GM11168 (cell line): ENCODE results near the gene PIGA.

Source experiments
- in situ Hi-C: fragments of 300-500 bp; cut with MboI; formaldehyde crosslinking; loops from one replicate; pipeline ENCODE4 v1.12.0; 2022; ENCODE audit warnings: low sequenced_read_pairs; ENCODE audit not compliant: unreplicated experiment

PIGA gene, protein sequence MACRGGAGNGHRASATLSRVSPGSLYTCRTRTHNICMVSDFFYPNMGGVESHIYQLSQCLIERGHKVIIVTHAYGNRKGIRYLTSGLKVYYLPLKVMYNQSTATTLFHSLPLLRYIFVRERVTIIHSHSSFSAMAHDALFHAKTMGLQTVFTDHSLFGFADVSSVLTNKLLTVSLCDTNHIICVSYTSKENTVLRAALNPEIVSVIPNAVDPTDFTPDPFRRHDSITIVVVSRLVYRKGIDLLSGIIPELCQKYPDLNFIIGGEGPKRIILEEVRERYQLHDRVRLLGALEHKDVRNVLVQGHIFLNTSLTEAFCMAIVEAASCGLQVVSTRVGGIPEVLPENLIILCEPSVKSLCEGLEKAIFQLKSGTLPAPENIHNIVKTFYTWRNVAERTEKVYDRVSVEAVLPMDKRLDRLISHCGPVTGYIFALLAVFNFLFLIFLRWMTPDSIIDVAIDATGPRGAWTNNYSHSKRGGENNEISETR

DNA sequence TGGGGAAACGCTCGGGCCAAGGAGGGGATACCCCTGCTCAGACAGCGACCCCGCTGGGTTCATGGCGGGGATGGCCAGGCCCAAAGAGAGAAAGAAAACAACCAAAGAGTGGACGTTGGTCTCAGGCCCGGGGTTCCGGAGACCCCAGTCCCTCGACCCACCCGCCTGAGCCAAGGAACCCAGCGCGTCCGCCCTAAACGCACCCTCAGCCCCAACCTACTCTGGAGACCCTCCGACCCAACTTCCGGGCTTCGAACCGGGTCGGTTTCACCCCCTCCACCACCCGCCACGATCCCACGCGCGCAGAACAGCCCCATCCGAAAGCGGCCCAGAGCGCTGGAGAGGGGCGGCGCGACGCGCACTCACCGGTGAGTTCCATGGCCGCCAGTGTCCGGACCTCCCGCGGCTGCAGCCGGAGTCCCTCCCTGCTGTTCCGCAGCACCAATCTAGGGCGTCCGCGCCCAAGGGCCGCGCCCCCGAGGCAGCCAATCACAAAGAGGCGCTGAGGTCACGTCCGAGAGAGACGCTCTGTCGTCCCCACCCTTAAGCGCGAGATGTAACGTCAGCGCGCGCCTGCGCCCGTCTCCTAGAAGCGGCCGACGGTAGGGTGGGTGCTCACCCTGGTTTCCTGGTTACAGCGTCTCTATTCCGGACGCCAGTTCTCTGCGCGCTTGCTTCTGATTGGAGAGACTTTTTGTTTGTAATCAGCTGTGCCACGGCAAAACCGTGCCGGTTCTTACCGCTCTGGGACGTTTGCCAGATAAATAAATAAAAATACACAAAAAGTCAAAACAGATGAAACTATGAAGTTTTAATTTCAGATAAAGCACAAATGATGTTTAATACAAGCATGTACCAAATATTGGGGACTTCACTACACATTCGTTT is at the start of gene PIGA:
Gene PIGA, minus strand, starts transcription at position 389 of the 888 bp plus-strand sequence. CDS start 3,593 bp downstream, outside the sequence.
- in situ Hi-C loops: no loop called here

DNA sequence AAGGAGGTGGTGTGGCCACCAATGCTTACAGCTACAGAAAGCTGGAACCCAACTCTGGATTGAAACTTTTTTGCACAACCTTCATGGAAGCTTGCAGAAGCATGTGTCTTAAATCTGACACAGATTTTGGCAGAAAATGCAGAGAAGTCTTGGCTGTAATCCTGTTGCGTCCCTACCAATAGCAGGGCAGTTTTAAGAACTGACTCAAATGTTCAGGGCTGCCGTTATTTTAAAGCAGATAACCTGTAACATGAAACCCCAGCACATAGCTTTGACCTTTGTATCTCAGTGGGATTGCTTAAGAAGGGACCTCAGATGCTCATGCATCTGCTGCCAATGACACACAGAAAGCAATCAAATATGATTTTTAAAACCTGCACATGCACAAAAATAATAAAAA is 49.0 kb upstream of the PIGA start, which contains the start of gene VEGFD:
Gene VEGFD, minus strand, starts transcription at position 110 of the 400 bp plus-strand sequence. CDS start 467 bp downstream, outside the sequence.
- in situ Hi-C loops: no loop called here

DNA sequence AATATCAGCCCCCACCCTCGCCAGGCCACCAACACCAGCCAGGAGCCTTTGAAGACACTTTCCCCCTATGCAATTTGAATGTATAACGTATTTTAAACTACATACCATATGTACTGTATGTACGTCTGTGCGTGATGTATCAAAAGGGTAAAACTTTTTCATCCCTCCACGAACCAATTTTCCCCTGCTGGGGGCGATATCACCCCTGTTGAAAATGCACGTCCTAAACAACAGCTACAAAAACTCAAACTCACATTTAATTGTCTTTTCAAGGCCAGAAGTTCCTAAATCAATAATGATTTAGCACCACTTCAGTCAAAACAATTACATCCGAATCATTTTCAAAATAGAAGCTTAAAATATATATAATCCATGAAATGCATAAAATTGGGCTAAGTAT is 47.5 kb upstream of the PIGA start:
- in situ Hi-C loops: no loop called here

DNA sequence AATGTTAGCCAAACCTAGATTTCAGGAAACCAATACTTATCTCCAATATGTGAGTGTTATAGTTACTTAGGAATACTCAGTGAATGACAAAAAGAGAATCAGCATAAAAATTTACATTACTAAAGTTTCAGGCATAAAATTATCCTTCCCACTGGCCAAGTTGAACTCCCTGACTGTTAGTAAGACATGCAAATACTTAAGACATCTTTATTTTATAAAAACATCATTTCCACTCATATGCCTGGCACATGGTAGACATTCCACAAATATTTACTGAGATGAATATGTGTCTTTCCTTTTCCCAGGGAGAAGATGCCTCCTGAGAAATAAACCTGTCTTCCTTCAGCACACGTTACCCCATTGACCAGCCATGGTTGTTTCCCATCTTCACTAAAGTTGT is 41.6 kb upstream of the PIGA start:
- in situ Hi-C loops: no loop called here

DNA sequence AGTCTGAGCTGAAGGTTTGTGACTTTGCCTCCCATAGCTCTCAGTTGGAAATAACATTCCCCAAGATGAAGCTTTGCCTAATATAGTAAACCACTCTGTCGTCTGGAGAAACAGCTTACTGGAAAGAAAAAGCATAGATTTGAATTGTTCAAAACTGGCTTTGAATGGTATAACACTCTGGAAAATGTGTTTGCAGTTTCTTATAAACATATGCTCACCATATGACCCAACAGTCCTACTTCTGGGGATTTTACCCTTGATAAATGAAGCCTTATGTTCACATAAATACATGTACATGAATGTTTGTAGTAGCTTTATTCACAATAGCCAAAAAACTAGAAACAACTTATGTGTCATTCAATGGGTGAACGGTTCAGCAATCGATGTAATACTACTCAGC is 38.7 kb upstream of the PIGA start:
- in situ Hi-C loops: no loop called here

DNA sequence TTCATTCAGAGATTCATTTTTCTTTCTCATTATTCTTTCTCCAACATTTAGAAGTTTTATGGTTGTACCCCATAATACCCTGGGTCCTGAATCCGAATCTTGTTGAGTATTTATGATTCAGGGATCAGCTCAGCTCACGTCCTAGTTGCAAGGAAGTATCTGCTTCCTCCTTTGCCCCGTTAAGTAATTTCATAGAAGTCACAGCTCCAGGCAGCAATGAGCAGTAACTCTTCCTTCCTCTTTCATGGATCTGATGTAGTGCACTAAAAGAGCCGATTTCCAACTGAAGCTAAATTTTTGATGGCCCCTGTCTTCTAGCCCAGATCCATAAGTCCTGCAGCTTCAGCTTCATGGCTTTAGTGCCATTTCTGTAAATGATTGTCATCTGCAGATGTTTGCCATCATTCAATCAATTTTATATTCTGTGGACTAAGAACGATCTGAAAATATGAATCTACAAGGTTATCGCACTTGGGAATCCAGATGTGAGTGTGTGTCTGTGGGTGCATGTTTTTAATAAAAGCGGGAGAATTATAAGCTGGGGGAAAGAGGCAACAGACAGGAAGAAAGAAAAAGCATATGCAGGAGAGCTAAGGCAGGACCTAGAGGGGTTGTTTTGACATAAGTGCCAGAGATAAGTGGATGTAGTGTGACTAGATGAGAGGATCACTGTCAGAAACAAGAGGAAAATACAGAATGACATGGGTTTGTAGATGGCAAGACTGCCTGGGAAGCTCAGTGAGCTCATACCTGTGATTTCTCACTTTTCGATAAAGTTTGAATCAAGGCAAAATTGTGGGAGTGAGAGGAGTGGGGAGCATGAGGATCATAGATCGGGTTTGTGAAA is 31.4 kb upstream of the PIGA start:
- in situ Hi-C loops: no loop called here

DNA sequence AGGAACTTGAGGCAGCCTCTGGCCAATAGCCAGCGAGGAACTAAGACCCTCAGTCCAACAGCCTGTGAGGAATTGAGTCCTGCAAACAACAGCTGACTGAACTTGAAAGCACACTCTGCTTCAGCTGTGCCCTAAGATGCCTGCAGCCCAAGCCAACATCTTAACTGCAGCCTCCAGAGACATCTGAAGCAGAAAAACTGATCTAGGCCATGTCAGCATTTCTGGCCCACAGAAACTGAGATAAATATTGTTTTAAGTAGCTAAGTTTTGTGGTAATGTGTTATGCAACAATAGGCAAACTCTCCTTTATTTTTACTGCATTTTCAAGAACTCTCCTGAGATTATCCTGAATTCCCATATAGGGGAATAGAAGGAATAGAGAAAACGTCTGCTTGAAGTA is 24.4 kb upstream of the PIGA start:
- in situ Hi-C loops: no loop called here

DNA sequence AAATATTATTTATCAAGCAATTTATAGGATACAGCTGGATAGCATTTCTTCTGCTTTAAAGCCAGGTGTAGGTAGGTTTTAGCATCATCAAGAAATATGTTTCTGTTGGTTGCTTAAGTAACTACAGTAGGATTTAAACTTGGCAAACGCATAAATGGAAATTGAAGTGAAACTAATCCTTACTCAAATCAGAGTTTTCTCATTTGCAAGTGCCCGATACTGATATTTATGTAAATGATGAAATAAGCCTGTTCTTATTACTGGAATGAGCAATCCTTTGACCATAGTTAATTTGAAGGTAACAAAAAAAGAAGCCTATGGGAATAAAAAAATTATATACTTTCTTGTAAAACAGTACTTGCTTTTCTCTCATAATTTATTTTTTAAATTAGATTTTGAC is 23.2 kb upstream of the PIGA start:
- in situ Hi-C loops: no loop called here

DNA sequence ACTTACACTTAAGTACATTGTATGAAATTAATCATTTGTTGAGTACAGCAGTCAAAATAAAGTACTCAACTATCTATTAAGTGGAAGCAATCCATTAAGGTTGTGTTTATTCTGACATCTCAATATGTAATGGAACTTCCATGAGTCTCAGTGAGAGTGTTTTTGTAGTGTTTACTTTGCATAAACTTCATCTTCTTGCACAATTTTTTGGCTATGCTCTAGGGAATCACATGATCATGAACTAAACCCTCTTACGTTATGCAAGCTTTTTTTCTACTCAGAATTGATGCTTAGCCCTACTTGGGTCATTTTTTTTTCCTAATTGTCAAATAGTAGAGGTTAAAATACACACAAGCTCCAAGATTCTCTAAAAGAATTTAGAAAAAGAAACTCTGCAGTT is 21.1 kb upstream of the PIGA start:
- in situ Hi-C loops: no loop called here

DNA sequence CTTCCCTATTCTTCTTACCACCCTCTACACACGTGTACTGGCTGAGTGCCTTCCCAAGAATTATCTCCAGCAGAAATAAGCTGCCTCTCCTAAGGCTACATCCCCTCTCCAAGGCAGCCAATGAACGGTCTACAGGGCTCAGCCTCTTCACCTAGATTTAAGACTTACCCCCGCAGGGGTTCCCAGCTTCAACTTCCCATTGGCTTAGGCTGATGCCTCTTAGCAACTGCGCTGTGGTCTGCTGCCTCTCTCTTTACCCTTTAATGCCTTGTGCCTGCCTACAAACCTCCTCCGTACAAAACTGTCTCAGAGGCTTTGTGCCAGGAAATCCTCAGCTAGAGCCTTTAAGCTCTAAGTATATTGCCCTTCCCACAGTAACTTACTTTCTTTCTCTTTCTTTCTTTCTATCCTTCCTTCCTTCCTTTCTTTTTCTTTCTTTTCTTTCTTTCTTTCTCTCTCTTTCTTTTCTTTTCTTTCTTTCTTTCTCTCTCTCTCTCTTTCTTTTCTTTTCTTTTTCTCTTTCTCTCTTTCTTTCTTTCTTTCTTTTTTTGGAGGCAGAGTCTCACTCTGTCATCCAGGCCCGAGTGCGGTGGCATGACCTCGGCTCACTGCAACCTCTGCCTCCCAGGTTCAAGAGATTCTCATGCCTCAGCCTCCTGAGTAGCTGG is 15.1 kb upstream of the PIGA start:
- in situ Hi-C loops: no loop called here

DNA sequence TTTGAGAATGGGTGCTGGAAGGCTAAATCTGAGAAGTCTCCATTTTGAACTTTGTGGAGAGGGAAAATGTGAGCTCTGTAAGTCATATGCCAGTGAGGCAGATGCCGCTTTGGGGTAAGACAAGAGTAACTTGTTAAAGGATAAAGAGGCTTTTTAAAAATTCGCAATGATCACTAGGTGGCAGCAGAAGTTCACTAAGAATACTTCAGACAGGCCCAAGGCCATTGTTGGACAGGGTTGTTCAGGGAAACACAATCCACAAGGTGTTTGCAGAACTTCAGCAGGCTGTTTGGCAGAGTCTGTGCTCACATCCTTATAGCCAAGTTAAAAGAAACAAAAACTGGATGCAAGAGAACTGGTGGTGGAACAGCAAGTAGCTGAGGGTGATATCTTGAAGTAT is 13.7 kb upstream of the PIGA start:
- in situ Hi-C loops: loop anchor here (5.0 kb wide), 1 partner anchor 118 kb away; no protein-coding TSS in a partner anchor

DNA sequence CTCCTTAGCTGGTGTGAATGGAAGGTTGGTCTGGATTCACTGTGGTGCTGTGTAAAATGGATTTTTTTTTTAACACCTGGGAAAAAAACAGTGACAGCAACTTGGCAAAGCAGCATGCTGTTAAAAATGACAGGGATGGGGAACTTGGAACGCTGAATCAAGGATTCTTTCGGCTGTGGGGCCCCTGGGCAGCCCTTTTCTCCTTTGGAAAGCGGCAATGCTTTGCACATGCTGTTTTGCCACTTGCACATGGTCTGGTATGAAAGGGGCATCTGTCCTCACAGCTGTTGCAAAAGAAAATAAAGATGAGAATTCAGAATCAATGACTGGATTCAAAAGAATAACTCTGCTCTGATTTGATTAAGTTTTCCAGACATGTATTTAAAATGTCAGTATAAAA is 10.7 kb upstream of the PIGA start:
- in situ Hi-C loops: loop anchor here (5.0 kb wide), 1 partner anchor 121 kb away; no protein-coding TSS in a partner anchor

DNA sequence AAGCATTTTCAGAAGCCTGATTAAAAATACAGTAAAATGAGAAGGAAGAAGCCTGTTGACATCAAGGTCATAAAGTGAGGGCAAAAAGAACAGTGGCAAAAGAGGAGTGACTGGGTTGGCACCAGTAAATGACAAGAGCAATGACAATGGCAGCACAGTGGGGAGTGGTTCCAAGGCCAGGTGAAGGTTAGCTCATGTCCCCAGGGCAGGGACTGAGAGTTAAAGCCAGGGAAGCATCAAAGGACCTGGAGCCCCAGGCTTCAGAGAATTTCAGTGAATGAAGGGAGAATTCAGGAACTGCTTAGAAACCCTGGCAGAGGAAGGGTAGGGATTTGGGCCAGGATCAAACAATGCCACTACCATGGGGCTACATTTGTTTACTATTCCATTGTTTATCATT is 8.8 kb upstream of the PIGA start:
- in situ Hi-C loops: no loop called here

DNA sequence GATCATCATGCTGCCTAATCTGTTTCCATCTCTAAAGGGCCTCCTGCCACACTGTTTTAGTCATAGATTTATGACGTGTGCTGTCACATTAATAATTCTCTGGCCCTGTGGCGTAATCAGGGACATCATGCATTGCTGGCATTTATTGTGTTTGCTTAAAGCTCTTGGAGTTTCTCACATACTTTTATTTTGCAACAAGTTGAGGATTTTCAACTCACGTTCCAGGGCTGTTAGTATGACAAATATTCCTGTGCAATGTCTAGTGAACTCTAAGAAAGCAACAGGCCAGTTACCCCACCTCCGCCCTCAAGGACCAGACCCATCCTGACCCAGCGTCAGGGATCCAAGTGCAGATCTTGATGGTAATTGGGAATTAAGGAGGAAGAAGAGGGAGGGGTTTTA is 7.8 kb upstream of the PIGA start:
- in situ Hi-C loops: no loop called here

DNA sequence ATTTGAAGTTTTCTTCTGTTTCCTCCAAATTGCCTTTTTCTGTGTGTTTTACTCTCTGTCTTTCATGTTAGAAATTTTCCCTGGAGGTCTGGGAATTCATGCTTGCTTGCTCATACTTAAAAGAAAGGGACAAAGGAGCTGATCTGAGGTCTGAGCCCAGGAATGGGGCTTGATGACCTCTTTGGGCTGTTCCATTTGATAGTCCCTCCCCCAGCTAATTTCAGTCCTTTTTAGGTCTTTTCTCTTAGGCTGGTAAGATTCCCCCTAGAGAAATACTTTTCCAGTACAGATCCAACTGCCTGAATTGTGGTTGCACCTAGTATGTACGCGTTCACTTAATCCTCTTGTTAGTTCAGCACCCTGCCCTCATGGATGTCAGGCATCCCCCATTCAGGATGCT is 5.5 kb upstream of the PIGA start:
- in situ Hi-C loops: no loop called here

DNA sequence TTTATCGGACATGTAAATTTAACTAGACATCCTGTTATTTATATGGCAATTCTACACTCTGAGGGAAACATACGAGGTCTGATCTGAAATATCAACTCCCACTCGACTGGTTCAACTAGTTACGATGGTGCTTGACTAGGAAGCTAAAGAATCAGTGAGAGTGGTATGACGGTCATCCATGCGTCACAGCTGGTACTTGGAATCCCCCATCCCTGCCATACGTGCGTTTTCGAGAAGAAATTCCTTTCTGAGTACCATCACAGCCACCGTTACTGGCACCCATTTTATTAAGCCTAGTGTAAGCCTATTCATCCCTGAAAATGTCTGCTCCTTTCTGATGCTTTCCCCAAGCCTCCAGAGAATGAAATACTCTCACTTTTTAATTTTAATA is 695 bp upstream of the PIGA start:
- in situ Hi-C loops: no loop called here

DNA sequence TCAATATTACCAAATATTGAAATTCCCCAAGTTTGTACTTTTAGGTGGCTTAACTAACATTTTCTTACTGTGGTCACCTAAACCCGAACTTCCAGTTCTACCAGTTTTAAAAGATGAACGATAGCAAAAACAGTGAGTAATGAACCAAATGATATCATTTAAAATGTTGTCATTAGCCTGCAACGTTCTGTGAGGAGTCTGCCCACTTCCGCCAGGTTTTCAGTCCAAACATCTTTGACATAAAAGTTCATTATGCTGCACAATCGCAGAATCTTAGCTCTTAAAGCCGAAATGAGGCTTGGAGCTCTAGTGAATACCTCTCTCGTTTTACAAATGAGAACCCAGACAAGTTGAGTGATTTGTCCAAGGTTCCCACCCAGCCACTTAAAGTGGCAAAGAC is 762 bp downstream of the PIGA start:
- in situ Hi-C loops: no loop called here

DNA sequence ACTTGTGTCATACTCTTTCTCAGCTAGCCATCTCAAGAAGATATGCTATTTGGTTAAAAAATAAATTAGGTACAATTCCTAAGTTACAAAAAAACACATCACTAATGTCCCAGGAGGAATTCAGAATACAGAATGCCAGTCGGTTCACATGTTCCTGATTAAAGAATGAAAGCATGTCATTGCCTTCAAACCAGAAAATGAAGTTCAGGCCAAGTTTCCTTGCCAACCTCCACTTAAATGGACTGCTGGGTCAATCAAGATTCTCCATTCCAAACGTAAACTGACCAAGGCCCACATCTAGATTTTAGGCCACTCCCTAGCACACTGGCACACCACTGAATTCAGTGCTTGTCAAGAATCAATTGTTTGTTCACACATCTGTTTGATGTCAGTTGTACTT is 6.5 kb downstream of the PIGA start:
- in situ Hi-C loops: no loop called here

DNA sequence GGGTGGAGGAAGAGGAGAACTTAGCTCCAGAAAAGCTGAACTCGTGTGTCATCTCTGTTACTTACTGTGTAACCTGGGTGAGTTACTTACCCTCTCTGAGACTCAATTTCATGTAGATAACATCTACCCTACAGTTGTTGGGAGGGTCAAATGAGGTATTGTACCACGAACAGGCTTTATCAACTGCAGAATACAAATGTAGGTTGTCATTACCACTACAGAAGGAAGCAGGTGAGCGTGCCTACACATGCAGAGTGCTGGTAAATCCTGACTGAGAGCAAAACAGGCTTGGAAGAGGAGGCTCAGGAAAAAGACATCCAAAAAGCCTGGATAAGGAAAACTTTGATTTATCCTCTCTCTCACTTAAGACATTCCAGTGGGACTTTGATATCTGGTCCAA is 7.2 kb downstream of the PIGA start:
- in situ Hi-C loops: no loop called here

DNA sequence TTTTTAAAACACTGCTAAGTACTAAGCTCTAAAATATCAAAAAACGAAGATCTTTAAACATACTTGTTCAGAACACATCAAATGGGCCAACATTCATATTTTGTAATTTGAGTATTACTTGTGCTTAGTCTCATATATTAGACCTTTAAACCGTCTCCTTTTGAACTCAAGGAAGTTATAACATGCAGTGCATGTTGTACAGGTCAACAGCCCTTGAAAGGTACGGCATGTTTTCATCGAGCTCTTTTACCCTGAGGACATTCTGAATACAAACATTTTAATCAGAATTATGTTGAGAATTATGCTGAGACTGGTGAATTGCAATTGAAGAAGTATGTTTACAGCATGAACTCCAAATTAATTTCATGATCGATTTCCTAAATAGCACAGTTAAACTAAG is 12.9 kb downstream of the PIGA start:
- in situ Hi-C loops: no loop called here
